HEK293 (cell line): ENCODE results near the gene SPRR3.

Experiments used
- CTCF ChIA-PET: fragments of 350-600 bp; formaldehyde crosslinking; extraction: SDS; loops from one replicate; lab custom pipeline; 2021; ENCODE audit warnings: antibody characterized with exemption; lab: Yijun Ruan, JAX
- POLR2A ChIA-PET: fragments of 300-600 bp; formaldehyde crosslinking; extraction: SDS; loops from one replicate; lab custom pipeline; 2020; ENCODE audit warnings: antibody characterized with exemption, inconsistent platforms; lab: Yijun Ruan, JAX
- H3K27ac ChIP-seq: fragments of 200-500 bp; sonication (Bioruptor generic); 2 replicates; pipeline ENCODE4 v1.5.1; 2014; ENCODE audit warnings: low read depth, low read length, control low read depth, inconsistent platforms; ENCODE audit errors: extremely low read depth
- H3K36me3 ChIP-seq, 2 experiments: fragments of 200-500 bp in 1 of 2; sonication (Bioruptor generic) in 1 of 2; 1 replicate in 1 of 2; 2 replicates in 1 of 2; pipeline ENCODE4 v1.5.1; 2014 to 2017; ENCODE audit warnings: inconsistent platforms in 2 of 2, low read length in 2 of 2; ENCODE audit not compliant: control insufficient read depth in 2 of 2, insufficient read depth in 1 of 2
- H3K4me1 ChIP-seq: fragments of 200-500 bp; sonication (Bioruptor generic); 2 replicates; pipeline ENCODE4 v1.5.1; 2014; ENCODE audit warnings: mild to moderate bottlenecking, low read length, inconsistent platforms; ENCODE audit not compliant: control insufficient read depth, insufficient read depth
- H3K4me3 ChIP-seq: 2 replicates; pipeline ENCODE4 v1.5.1; 2011; ENCODE audit warnings: low read depth, mild to moderate bottlenecking, control low read depth, low read length, moderate library complexity
- H3K9me3 ChIP-seq: fragments of 200-500 bp; sonication (Bioruptor generic); 2 replicates; pipeline ENCODE4 v1.5.1; 2014; ENCODE audit warnings: low read depth, low read length, inconsistent platforms; ENCODE audit not compliant: control insufficient read depth, insufficient read depth
- TCF7L2 ChIP-seq: IDR thresholded peaks from 2 replicates; pipeline ENCODE4 v1.6.1; 2011; ENCODE audit warnings: low read depth, mild to moderate bottlenecking, inconsistent platforms, low read length, moderate library complexity, borderline replicate concordance
- YY2 ChIP-seq: fragments of 450-650 bp; formaldehyde crosslinking; IDR thresholded peaks from 2 replicates; pipeline ENCODE4 v1.5.1; 2016; ENCODE audit warnings: missing biosample characterization, missing genetic modification characterization
- ZBTB8A ChIP-seq: fragments of 450-650 bp; formaldehyde crosslinking; IDR thresholded peaks from 2 replicates; pipeline ENCODE4 v1.5.1; 2016; ENCODE audit warnings: missing biosample characterization, missing genetic modification characterization
- ZNF146 ChIP-seq: fragments of 450-650 bp; formaldehyde crosslinking; IDR thresholded peaks from 2 replicates; pipeline ENCODE4 v1.5.1; 2016; ENCODE audit warnings: missing biosample characterization, missing genetic modification characterization
- ZNF157 ChIP-seq: fragments of 450-650 bp; formaldehyde crosslinking; IDR thresholded peaks from 2 replicates; pipeline ENCODE4 v1.5.1; 2016; ENCODE audit warnings: missing biosample characterization, missing genetic modification characterization
- ZNF169 ChIP-seq: fragments of 450-650 bp; formaldehyde crosslinking; IDR thresholded peaks from 2 replicates; pipeline ENCODE4 v1.5.1; 2016; ENCODE audit warnings: missing biosample characterization, missing genetic modification characterization
- ZNF280C ChIP-seq: fragments of 450-650 bp; formaldehyde crosslinking; IDR thresholded peaks from 2 replicates; pipeline ENCODE4 v1.5.1; 2016; ENCODE audit warnings: missing biosample characterization, missing genetic modification characterization
- ZNF423 ChIP-seq: fragments of 450-650 bp; formaldehyde crosslinking; IDR thresholded peaks from 2 replicates; pipeline ENCODE4 v1.5.1; 2016; ENCODE audit warnings: missing biosample characterization, missing genetic modification characterization
- ZNF548 ChIP-seq: fragments of 450-650 bp; formaldehyde crosslinking; IDR thresholded peaks from 2 replicates; pipeline ENCODE4 v1.5.1; 2016; ENCODE audit warnings: missing biosample characterization, missing genetic modification characterization
- ZNF791 ChIP-seq: fragments of 450-650 bp; formaldehyde crosslinking; IDR thresholded peaks from 2 replicates; pipeline ENCODE4 v1.5.1; 2016; ENCODE audit warnings: missing biosample characterization, missing genetic modification characterization

Gene SPRR3

GRCh38 chr1:153049211-153049610 is 47.7 kb downstream of the SPRR3 start:
- Histone ChIP-seq H3K27ac (no peak overlapping the region), H3K36me3 (no peaks in the 10 kb centered on the region), H3K9me3 (no peaks in the 10 kb centered on the region), H3K4me1 (no peaks in the 10 kb centered on the region), H3K4me3 (no peak overlapping the region)
- POLR2A ChIA-PET = no interaction called here
- TF ChIP-seq ZNF169 (no peak), ZNF146 (no peak), ZBTB8A (tag by site-specific recombination) (no peak), ZNF548 (tag by site-specific recombination) (no peak), ZNF791 (tag by site-specific recombination) (no peak), YY2 (tag by site-specific recombination) (no peak), ZNF423 (no peak), ZNF157 (tag by site-specific recombination) (no peak), TCF7L2 (no peak), ZNF280C (no peak)
- CTCF ChIA-PET = interaction anchor here (1.0 to 1.1 kb wide), 2 partner anchors 9 to 179 kb away, joined by 3 read pairs; no protein-coding TSS in a partner anchor
